GM12878 (cell line): ENCODE results near the gene OR11H7.

ENCODE experiments used
- CHD4 ChIP-seq: fragments of 200-600 bp; sonication (generic); IDR thresholded peaks from 2 replicates; pipeline ENCODE4 v1.6.1; 2016; ENCODE audit warnings: mild to moderate bottlenecking
- CTCF ChIP-seq, 3 experiments: IDR thresholded peaks in 2 of 3; conservative IDR thresholded peaks in 1 of 3; 2 replicates each; pipeline ENCODE4 v1.5.1; 2011; ENCODE audit warnings: low read depth in 3 of 3, low read length in 3 of 3, mild to moderate bottlenecking in 3 of 3, control low read depth in 2 of 3, moderate library complexity in 2 of 3, inconsistent platforms in 1 of 3, mixed read lengths in 1 of 3; ENCODE audit not compliant: control insufficient read depth in 2 of 3, insufficient read depth in 1 of 3; ENCODE audit errors: extremely low read depth in 1 of 3
- DPF2 ChIP-seq: fragments of 450-650 bp; IDR thresholded peaks from 2 replicates; pipeline ENCODE4 v1.6.1; 2017; ENCODE audit warnings: mild to moderate bottlenecking
- EP300 ChIP-seq, 2 experiments: fragments of 150-350 bp in 1 of 2; IDR thresholded peaks; 2 replicates each; pipeline ENCODE4 v1.6.1; 2011 to 2012; ENCODE audit warnings: low read depth in 2 of 2, low read length in 2 of 2, borderline replicate concordance in 1 of 2, improper control_type of control experiment in 1 of 2, inconsistent platforms in 1 of 2; ENCODE audit not compliant: control insufficient read depth in 1 of 2
- ESRRA ChIP-seq: IDR thresholded peaks from 2 replicates; pipeline ENCODE4 v1.6.1; 2012; ENCODE audit warnings: mild to moderate bottlenecking, low read length, improper control_type of control experiment
- MEF2B ChIP-seq: fragments of 450-650 bp; IDR thresholded peaks from 2 replicates; pipeline ENCODE4 v1.6.1; 2018; ENCODE audit warnings: mild to moderate bottlenecking, moderate library complexity; ENCODE audit not compliant: partially characterized antibody, poor library complexity, severe bottlenecking
- POLR2A ChIP-seq: IDR thresholded peaks from 2 replicates; pipeline ENCODE4 v1.6.1; 2011; ENCODE audit warnings: low read depth, mild to moderate bottlenecking, low read length
- RAD21 ChIP-seq: IDR thresholded peaks from 2 replicates; pipeline ENCODE4 v1.6.1; 2011; ENCODE audit warnings: mild to moderate bottlenecking, low read depth, low read length, moderate library complexity; ENCODE audit not compliant: insufficient read depth
- SMC3 ChIP-seq: IDR thresholded peaks from 2 replicates; pipeline ENCODE4 v1.6.1; 2011; ENCODE audit warnings: low read length, improper control_type of control experiment, borderline replicate concordance
- SREBF2 ChIP-seq: IDR thresholded peaks from 2 replicates; pipeline ENCODE4 v1.6.1; 2012; ENCODE audit warnings: mild to moderate bottlenecking, low read length
- SRF ChIP-seq, 2 experiments: IDR thresholded peaks; 2 replicates each; pipeline ENCODE4 v1.6.1; 2011; ENCODE audit warnings: low read depth in 2 of 2, low read length in 2 of 2, mild to moderate bottlenecking in 1 of 2, moderate library complexity in 1 of 2
- STAT1 ChIP-seq: fragments of 450-650 bp; conservative IDR thresholded peaks from 2 replicates; pipeline ENCODE4 v1.6.1; 2014; ENCODE audit warnings: antibody characterized with exemption, mild to moderate bottlenecking
- ZZZ3 ChIP-seq: IDR thresholded peaks from 2 replicates; pipeline ENCODE4 v1.6.1; 2011; ENCODE audit warnings: low read depth; ENCODE audit not compliant: control insufficient read depth, insufficient read length
- TF ChIP-seq, protein P1 (sequence below): IDR thresholded peaks from 2 replicates; pipeline ENCODE4 v1.6.1; 2011; ENCODE audit warnings: mild to moderate bottlenecking, low read depth, low read length, moderate library complexity; ENCODE audit not compliant: insufficient replicate concordance

GRCh38 chr14:20228681-20229080, at the start of gene OR11H7:
- TF ChIP-seq CTCF (IDR thresholded peaks at IDR 0.05 in 2 of 3, conservative IDR thresholded peaks at IDR 0.05 in 1 of 3; ENCODE audit: control insufficient read depth in 2 of 3, extremely low read depth in 1 of 3, insufficient read depth in 1 of 3, low read depth in 3 of 3, low read length in 3 of 3): no peak
- TF ChIP-seq, protein P1, sequence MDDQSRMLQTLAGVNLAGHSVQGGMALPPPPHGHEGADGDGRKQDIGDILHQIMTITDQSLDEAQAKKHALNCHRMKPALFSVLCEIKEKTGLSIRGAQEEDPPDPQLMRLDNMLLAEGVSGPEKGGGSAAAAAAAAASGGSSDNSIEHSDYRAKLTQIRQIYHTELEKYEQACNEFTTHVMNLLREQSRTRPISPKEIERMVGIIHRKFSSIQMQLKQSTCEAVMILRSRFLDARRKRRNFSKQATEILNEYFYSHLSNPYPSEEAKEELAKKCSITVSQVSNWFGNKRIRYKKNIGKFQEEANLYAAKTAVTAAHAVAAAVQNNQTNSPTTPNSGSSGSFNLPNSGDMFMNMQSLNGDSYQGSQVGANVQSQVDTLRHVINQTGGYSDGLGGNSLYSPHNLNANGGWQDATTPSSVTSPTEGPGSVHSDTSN: no peak
- no peak for TF ChIP-seq STAT1
- no peak for TF ChIP-seq RAD21
- TF ChIP-seq SRF (IDR thresholded peaks at IDR 0.05; ENCODE audit: low read depth in 2 of 2, low read length in 2 of 2): no peak
- no peak for TF ChIP-seq POLR2A
- TF ChIP-seq DPF2: no peak
- no peak for TF ChIP-seq ZZZ3
- TF ChIP-seq ESRRA: no peak
- no peak for TF ChIP-seq SREBF2
- TF ChIP-seq SMC3: no peak
- no peak for TF ChIP-seq CHD4
- no peak for TF ChIP-seq MEF2B
- TF ChIP-seq EP300 (IDR thresholded peaks at IDR 0.05; ENCODE audit: borderline replicate concordance in 1 of 2, control insufficient read depth in 1 of 2, low read depth in 2 of 2, low read length in 2 of 2): no peak
